A673 (cell line): ENCODE data around the gene CIBAR2.

Experiments used
- EZH2 ChIP-seq: fragments of 200-600 bp; sonication (generic); IDR thresholded peaks from 2 replicates; pipeline ENCODE4 v1.6.1; 2017; ENCODE audit warnings: borderline replicate concordance, low read depth, mild to moderate bottlenecking, mixed read lengths, antibody characterized with exemption, low read length; ENCODE audit not compliant: poor library complexity, severe bottlenecking
- TF ChIP-seq, protein P1 (sequence below): fragments of 300-800, 200-600 bp; sonication (generic); conservative IDR thresholded peaks from 2 replicates; pipeline ENCODE4 v1.5.1; 2017; ENCODE audit warnings: low read depth, mild to moderate bottlenecking, antibody characterized with exemption, low read length, moderate library complexity, mixed read lengths

- TF ChIP-seq, protein P1, sequence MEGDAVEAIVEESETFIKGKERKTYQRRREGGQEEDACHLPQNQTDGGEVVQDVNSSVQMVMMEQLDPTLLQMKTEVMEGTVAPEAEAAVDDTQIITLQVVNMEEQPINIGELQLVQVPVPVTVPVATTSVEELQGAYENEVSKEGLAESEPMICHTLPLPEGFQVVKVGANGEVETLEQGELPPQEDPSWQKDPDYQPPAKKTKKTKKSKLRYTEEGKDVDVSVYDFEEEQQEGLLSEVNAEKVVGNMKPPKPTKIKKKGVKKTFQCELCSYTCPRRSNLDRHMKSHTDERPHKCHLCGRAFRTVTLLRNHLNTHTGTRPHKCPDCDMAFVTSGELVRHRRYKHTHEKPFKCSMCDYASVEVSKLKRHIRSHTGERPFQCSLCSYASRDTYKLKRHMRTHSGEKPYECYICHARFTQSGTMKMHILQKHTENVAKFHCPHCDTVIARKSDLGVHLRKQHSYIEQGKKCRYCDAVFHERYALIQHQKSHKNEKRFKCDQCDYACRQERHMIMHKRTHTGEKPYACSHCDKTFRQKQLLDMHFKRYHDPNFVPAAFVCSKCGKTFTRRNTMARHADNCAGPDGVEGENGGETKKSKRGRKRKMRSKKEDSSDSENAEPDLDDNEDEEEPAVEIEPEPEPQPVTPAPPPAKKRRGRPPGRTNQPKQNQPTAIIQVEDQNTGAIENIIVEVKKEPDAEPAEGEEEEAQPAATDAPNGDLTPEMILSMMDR, result no peak
- no peak for TF ChIP-seq EZH2
These were observed 47.2 kb downstream of the CIBAR2 start for GRCh38 chr16:85065099-85065498.
